SU-DHL-6 (cell line): Measurements from ENCODE around the gene ITGB2.

Experiments used
- H2AFZ ChIP-seq: fragments of 200-600 bp; sonication (generic); 2 replicates; pipeline ENCODE4 v1.6.1; 2014; ENCODE audit warnings: low read depth, mild to moderate bottlenecking, moderate library complexity, mixed read lengths, antibody characterized with exemption, low read length; ENCODE audit not compliant: severe bottlenecking
- H3F3A ChIP-seq: fragments of 200-600 bp; shearing (Covaris generic); 2 replicates; pipeline ENCODE4 v1.6.0; 2016; ENCODE audit warnings: antibody characterized with exemption, mild to moderate bottlenecking; ENCODE audit not compliant: insufficient read depth
- H3K27ac ChIP-seq: fragments of 200-600 bp; sonication (generic); 2 replicates; pipeline ENCODE4 v1.5.1; 2016; ENCODE audit warnings: low read depth, mild to moderate bottlenecking, low read length, moderate library complexity, mixed read lengths
- H3K27me3 ChIP-seq: fragments of 200-600 bp; sonication (generic), shearing (Covaris generic); 2 replicates; pipeline ENCODE4 v1.6.0; 2014; ENCODE audit warnings: mild to moderate bottlenecking, low read length
- H3K36me3 ChIP-seq: fragments of 200-600 bp; sonication (generic); 2 replicates; pipeline ENCODE4 v1.6.1; 2014; ENCODE audit warnings: mild to moderate bottlenecking, low read length, mixed read lengths
- H3K4me2 ChIP-seq: fragments of 300-600, 200-600 bp; shearing (Covaris generic), sonication (generic); 2 replicates; pipeline ENCODE4 v1.6.0; 2014; ENCODE audit warnings: low read length, low read depth, mild to moderate bottlenecking; ENCODE audit not compliant: poor library complexity, severe bottlenecking
- H3K4me3 ChIP-seq: fragments of 200-600 bp; sonication (generic); 2 replicates; pipeline ENCODE4 v1.5.1; 2014; ENCODE audit warnings: antibody characterized with exemption, low read length, mild to moderate bottlenecking, mixed read lengths; ENCODE audit not compliant: insufficient read depth, poor library complexity, severe bottlenecking
- H3K79me2 ChIP-seq: fragments of 200-600 bp; sonication (generic); 2 replicates; pipeline ENCODE4 v1.6.1; 2014; ENCODE audit warnings: mild to moderate bottlenecking, low read length, moderate library complexity; ENCODE audit not compliant: insufficient read depth
- H3K9ac ChIP-seq: fragments of 200-600 bp; sonication (generic); 2 replicates; pipeline ENCODE4 v1.7.0; 2014; ENCODE audit warnings: mild to moderate bottlenecking, low read length
- H3K9me2 ChIP-seq: fragments of 200-600 bp; sonication (generic); replicated peaks from 2 replicates; pipeline ENCODE4 v1.6.1; 2014; ENCODE audit warnings: low read length; ENCODE audit not compliant: insufficient read depth
- H3K9me3 ChIP-seq: fragments of 200-600 bp; sonication (generic); 2 replicates; pipeline ENCODE4 v1.6.1; 2014; ENCODE audit warnings: low read length, mixed read lengths; ENCODE audit not compliant: insufficient read depth
- H4K20me1 ChIP-seq: fragments of 200-600 bp; sonication (generic); 2 replicates; pipeline ENCODE4 v1.6.1; 2014; ENCODE audit warnings: low read depth, mild to moderate bottlenecking, antibody characterized with exemption, low read length, moderate library complexity, mixed read lengths
- CTCF ChIP-seq: fragments of 200-600 bp; sonication (generic); IDR thresholded peaks from one replicate; pipeline ENCODE4 v1.5.1; 2017; ENCODE audit warnings: antibody characterized with exemption, mild to moderate bottlenecking, low read length, moderate library complexity; ENCODE audit not compliant: insufficient read depth, poor library complexity, severe bottlenecking
- EZH2phosphoT487 ChIP-seq: fragments of 200-600 bp; sonication (generic), shearing (Covaris generic); conservative IDR thresholded peaks from 2 replicates; pipeline ENCODE4 v1.6.1; 2018; ENCODE audit warnings: mild to moderate bottlenecking, antibody characterized with exemption, low read length, moderate library complexity, mixed read lengths

ITGB2 gene

GRCh38 chr21:44957047-44957831, 36.5 kb upstream of the ITGB2 start:
- H3F3A ChIP-seq: 0 out of 2 replicates have a peak, but pooled peaks cover 8% of the 10 kb centered on the region
- H3K79me2 ChIP-seq: peaks cover 42% of the 10 kb centered on the region
- H3K27ac ChIP-seq: no peak overlapping the region
- H3K36me3 ChIP-seq: peaks cover 7% of the 10 kb centered on the region; the same call in 1 of the 2 replicates
- H4K20me1 ChIP-seq: no peaks in the 10 kb centered on the region
- H2AFZ ChIP-seq: no peak overlapping the region
- no peaks in the 10 kb centered on the region for H3K9me2 ChIP-seq
- H3K4me3 ChIP-seq: no peak overlapping the region
- H3K9ac ChIP-seq: no peak overlapping the region
- H3K27me3 ChIP-seq: no peaks in the 10 kb centered on the region
- no peak for TF ChIP-seq CTCF
- no peak for TF ChIP-seq EZH2phosphoT487
- H3K9me3 ChIP-seq: no peaks in the 10 kb centered on the region
- H3K4me2 ChIP-seq: no peak overlapping the region

DNA sequence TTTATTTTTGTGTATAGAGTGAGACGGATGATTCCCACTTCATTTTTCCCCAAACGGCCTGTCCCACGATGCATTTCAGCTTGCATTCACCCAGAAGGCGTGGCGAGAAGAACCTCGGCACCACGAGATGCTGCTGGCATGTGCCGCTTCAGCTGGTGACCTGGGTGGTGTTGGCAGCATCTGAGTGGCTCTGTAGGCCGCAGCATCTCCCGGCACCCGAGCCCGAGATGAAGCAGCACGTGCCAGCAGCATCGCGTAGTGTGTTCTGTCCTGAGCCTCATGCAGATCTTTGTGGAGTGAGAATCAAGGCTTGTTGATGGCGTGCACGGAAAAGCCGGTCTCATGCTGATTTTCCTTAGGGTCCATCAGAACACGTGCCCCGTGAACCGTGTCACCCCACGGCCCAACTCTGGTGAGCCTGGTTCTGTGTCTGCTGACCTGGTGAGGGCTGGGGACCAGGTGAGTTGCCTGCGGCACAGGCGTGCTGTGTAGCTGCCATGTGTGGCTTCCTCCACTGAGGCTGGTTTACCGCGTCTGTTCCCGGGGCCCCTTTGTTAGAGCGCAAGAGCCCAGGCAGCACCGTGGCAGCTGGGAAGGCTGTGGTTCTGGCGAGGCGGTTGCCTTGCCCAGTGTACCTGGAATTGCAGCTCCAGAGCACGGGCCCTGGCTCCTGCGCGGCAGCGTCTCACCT, 35.8 kb upstream of the ITGB2 start:
- H3F3A ChIP-seq: 0 out of 2 replicates have a peak, but pooled peaks cover 8% of the 10 kb centered on the region
- H3K79me2 ChIP-seq: peaks cover 38% of the 10 kb centered on the region
- no peaks in the 10 kb centered on the region for H4K20me1 ChIP-seq
- no peak overlapping the region for H3K27ac ChIP-seq
- no peaks in the 10 kb centered on the region for H3K9me2 ChIP-seq
- no peaks in the 10 kb centered on the region for H3K9me3 ChIP-seq
- H2AFZ ChIP-seq: no peak overlapping the region
- H3K9ac ChIP-seq: no peak overlapping the region
- no peak for TF ChIP-seq CTCF
- TF ChIP-seq EZH2phosphoT487: no peak
- no peak overlapping the region for H3K4me2 ChIP-seq
- H3K4me3 ChIP-seq: no peak overlapping the region
- no peaks in the 10 kb centered on the region for H3K27me3 ChIP-seq
- H3K36me3 ChIP-seq: peaks cover 7% of the 10 kb centered on the region; the same call in 1 of the 2 replicates

DNA sequence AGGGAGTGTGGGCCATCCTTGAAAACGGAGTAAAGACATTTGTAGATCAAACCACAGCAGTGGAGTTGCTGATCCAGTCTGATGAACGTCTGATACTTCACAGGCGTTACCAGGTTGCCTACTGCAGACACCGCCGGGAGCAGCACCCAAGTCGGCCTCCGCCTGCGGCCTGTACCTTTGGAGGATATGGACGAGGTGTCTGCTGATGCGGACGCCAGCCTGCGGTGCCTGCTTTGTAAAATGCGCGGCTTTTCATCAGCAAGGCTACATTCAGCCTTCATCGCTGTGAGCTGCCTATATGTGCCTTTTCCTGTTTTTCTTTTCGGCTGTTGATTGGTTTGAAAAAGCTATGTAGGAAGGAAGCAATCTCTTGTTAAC, 35.1 kb upstream of the ITGB2 start:
- Histone ChIP-seq H3K79me2 (peaks cover 35% of the 10 kb centered on the region), H3K9me2 (no peaks in the 10 kb centered on the region), H3K4me3 (no peak overlapping the region), H3F3A (0 out of 2 replicates have a peak, but pooled peaks cover 2% of the 10 kb centered on the region), H3K27ac (no peak overlapping the region), H4K20me1 (no peaks in the 10 kb centered on the region), H2AFZ (no peak overlapping the region), H3K9ac (no peak overlapping the region), H3K9me3 (no peaks in the 10 kb centered on the region), H3K4me2 (no peak overlapping the region), H3K27me3 (no peaks in the 10 kb centered on the region), H3K36me3 (peaks cover 2% of the 10 kb centered on the region; the same call in 1 of the 2 replicates)
- no peak for TF ChIP-seq CTCF
- no peak for TF ChIP-seq EZH2phosphoT487
